Osteocyte (in vitro differentiated cells): ENCODE results near the gene CPT1A. TPM values are rescaled to one million over a fixed set of nuclear protein-coding genes. Genes with fewer than 3 reads are reported as not detected.

Source experiments
- DNase-seq: peaks from one replicate; pipeline ENCODE4 v3.0.0; 2021; ENCODE audit warnings: mixed read lengths; ENCODE audit not compliant: unreplicated experiment; ENCODE audit errors: extremely low spot score
- H3K27ac Mint-ChIP-seq: one replicate; pipeline ENCODE4 v1.8.0; 2021; ENCODE audit warnings: mild to moderate bottlenecking, mixed read lengths; ENCODE audit not compliant: unreplicated experiment
- H3K27me3 Mint-ChIP-seq: one replicate; pipeline ENCODE4 v1.8.0; 2021; ENCODE audit warnings: mixed read lengths; ENCODE audit not compliant: unreplicated experiment
- H3K36me3 Mint-ChIP-seq: one replicate; pipeline ENCODE4 v1.8.0; 2021; ENCODE audit warnings: mixed read lengths; ENCODE audit not compliant: unreplicated experiment
- H3K4me1 Mint-ChIP-seq: one replicate; pipeline ENCODE4 v1.8.0; 2021; ENCODE audit warnings: mixed read lengths; ENCODE audit not compliant: unreplicated experiment
- H3K4me3 Mint-ChIP-seq: one replicate; pipeline ENCODE4 v1.8.0; 2021; ENCODE audit warnings: mild to moderate bottlenecking, moderate library complexity, mixed read lengths; ENCODE audit not compliant: unreplicated experiment
- H3K9me3 Mint-ChIP-seq: one replicate; pipeline ENCODE4 v1.8.0; 2021; ENCODE audit warnings: mixed read lengths; ENCODE audit not compliant: unreplicated experiment
- CTCF ChIP-seq: fragments of 200-600 bp; sonication (generic); IDR thresholded peaks from 2 replicates; pipeline ENCODE4 v1.5.0; 2021; ENCODE audit warnings: antibody characterized with exemption, mild to moderate bottlenecking, moderate library complexity
- total RNA-seq: library from RNA; stranded (reverse); gene quantifications from 2 replicates; pipeline ENCODE4 v1.2.1, GENCODE V29; 2021

Gene CPT1A
- total RNA-seq, 1 donor from 2014 or later = 109 TPM

- Mint-ChIP-seq H3K27me3 (no peaks in the 10 kb centered on the region), H3K4me3 (no peak overlapping the region), H3K27ac (no peak overlapping the region)
Measured at GRCh38 chr11:68810164-68810563, 31.6 kb downstream of the CPT1A start.

GRCh38 chr11:68809506-68809905 is 32.2 kb downstream of the CPT1A start:
- no peak overlapping the region for H3K4me3 Mint-ChIP-seq
- H3K9me3 Mint-ChIP-seq = no peaks in the 10 kb centered on the region
- H3K36me3 Mint-ChIP-seq = peaks cover 40% of the 10 kb centered on the region
- peaks cover 21% of the 10 kb centered on the region for H3K4me1 Mint-ChIP-seq
- H3K27me3 Mint-ChIP-seq = no peaks in the 10 kb centered on the region
- peak overlapping the region; percentile 57 for H3K27ac Mint-ChIP-seq
- no peak for DNase-seq
- TF ChIP-seq CTCF = no peak

More at GRCh38 chr11:68810164-68810563, 31.6 kb downstream of the CPT1A start:
- DNase-seq = no peak
- no peak for TF ChIP-seq CTCF
- Mint-ChIP-seq H3K4me1 (peaks cover 21% of the 10 kb centered on the region), H3K36me3 (peaks cover 40% of the 10 kb centered on the region), H3K9me3 (no peaks in the 10 kb centered on the region)

GRCh38 chr11:68808787-68809186 is 32.9 kb downstream of the CPT1A start:
- Mint-ChIP-seq H3K27me3 (no peaks in the 10 kb centered on the region), H3K27ac (no peak overlapping the region), H3K9me3 (no peaks in the 10 kb centered on the region), H3K4me3 (no peak overlapping the region), H3K4me1 (peaks cover 21% of the 10 kb centered on the region), H3K36me3 (peaks cover 43% of the 10 kb centered on the region)
- no peak for TF ChIP-seq CTCF
- DNase-seq = no peak

GRCh38 chr11:68806931-68807844 is 34.5 kb downstream of the CPT1A start:
- TF ChIP-seq CTCF = no peak
- H3K4me3 Mint-ChIP-seq = no peak overlapping the region
- no peaks in the 10 kb centered on the region for H3K27me3 Mint-ChIP-seq

GRCh38 chr11:68804786-68805185 is 36.9 kb downstream of the CPT1A start:
- no peak for TF ChIP-seq CTCF
- no peak overlapping the region for H3K4me3 Mint-ChIP-seq
- no peak for DNase-seq
- H3K9me3 Mint-ChIP-seq = no peaks in the 10 kb centered on the region
- peaks cover 44% of the 10 kb centered on the region for H3K36me3 Mint-ChIP-seq
- H3K27me3 Mint-ChIP-seq = no peaks in the 10 kb centered on the region
- H3K27ac Mint-ChIP-seq = no peak overlapping the region
- H3K4me1 Mint-ChIP-seq = peaks cover 17% of the 10 kb centered on the region

More at GRCh38 chr11:68806931-68807844, 34.5 kb downstream of the CPT1A start:
- no peak for DNase-seq
- Mint-ChIP-seq H3K36me3 (peaks cover 42% of the 10 kb centered on the region), H3K4me1 (peaks cover 21% of the 10 kb centered on the region), H3K27ac (peak overlapping the region; percentile 64), H3K9me3 (no peaks in the 10 kb centered on the region)
